Smooth muscle cell (in vitro differentiated cells): Measurements from ENCODE around the gene FOXL3. TPM values are rescaled to one million over a fixed set of nuclear protein-coding genes. Genes with fewer than 3 reads are reported as not detected.

ENCODE experiments used
- DNase-seq: peaks from one replicate; lab custom pipeline; 2025; ENCODE audit not compliant: unreplicated experiment; lab: John Stamatoyannopoulos, UW
- H2AFZ ChIP-seq: fragments of 200-600 bp; sonication (generic); 2 replicates; pipeline ENCODE4 v1.6.0; 2016; ENCODE audit warnings: antibody characterized with exemption, low read depth, mild to moderate bottlenecking
- H3F3A ChIP-seq: fragments of 200-600 bp; sonication (generic); 2 replicates; pipeline ENCODE4 v1.6.0; 2017; ENCODE audit warnings: antibody characterized with exemption, low read depth
- H3K27ac ChIP-seq: fragments of 200-600 bp; sonication (generic); 2 replicates; pipeline ENCODE4 v1.5.1; 2016; ENCODE audit warnings: low read depth, mild to moderate bottlenecking
- H3K27me3 ChIP-seq: fragments of 200-600 bp; sonication (generic); 2 replicates; pipeline ENCODE4 v1.6.1; 2016; ENCODE audit warnings: low read depth, mild to moderate bottlenecking
- H3K36me3 ChIP-seq: fragments of 200-600 bp; sonication (generic); 2 replicates; pipeline ENCODE4 v1.5.1; 2016; ENCODE audit warnings: low read depth
- H3K4me1 ChIP-seq: fragments of 200-600 bp; sonication (generic); 2 replicates; pipeline ENCODE4 v1.5.1; 2016; ENCODE audit warnings: low read depth
- H3K4me2 ChIP-seq: fragments of 200-600 bp; sonication (generic); 2 replicates; pipeline ENCODE4 v1.6.0; 2016; ENCODE audit warnings: mild to moderate bottlenecking
- H3K4me3 ChIP-seq: fragments of 200-600 bp; sonication (generic); 2 replicates; pipeline ENCODE4 v1.5.1; 2016; ENCODE audit warnings: mild to moderate bottlenecking
- H3K79me2 ChIP-seq: fragments of 200-600 bp; sonication (generic); 2 replicates; pipeline ENCODE4 v1.6.0; 2016; ENCODE audit warnings: low read depth, mild to moderate bottlenecking
- H3K9ac ChIP-seq: fragments of 200-600 bp; sonication (generic); 2 replicates; pipeline ENCODE4 v1.6.0; 2016; ENCODE audit warnings: low read depth
- H3K9me3 ChIP-seq: fragments of 200-600 bp; sonication (generic); replicated peaks from 2 replicates; pipeline ENCODE4 v1.5.1; 2016; ENCODE audit warnings: low read depth
- H4K20me1 ChIP-seq: fragments of 200-600 bp; sonication (generic); 2 replicates; pipeline ENCODE4 v1.6.0; 2016; ENCODE audit warnings: low read depth
- WGBS: methylation state at CpG from one replicate; pipeline ENCODE4 v1.1.7; 2016; ENCODE audit warnings: low lambda C conversion rate; 5-methylcytosine and 5-hydroxymethylcytosine counted together
- polyA plus RNA-seq: library from polyadenylated mRNA; unstranded; fragments of >200 nt; fragmentation: Nextera tagmentation; extraction: Ambion mirVana; gene quantifications from 2 replicates; pipeline ENCODE4 v1.2.1, GENCODE V29; 2016
- total RNA-seq: library from RNA; depleted of rRNA; stranded (reverse); fragments of >200 nt; gene quantifications from 2 replicates; pipeline ENCODE4 v1.2.3, GENCODE V29; 2014
- TF ChIP-seq, protein P1 (sequence below): fragments of 200-600 bp; sonication (generic); IDR thresholded peaks from 2 replicates; pipeline ENCODE4 v1.5.1; 2017; ENCODE audit warnings: borderline replicate concordance, mild to moderate bottlenecking, antibody characterized with exemption; ENCODE audit not compliant: insufficient read depth, poor library complexity, severe bottlenecking

FOXL3 gene
- total and polyA plus RNA-seq, 2 experiments from 2014 or later, result not detected

DNA sequence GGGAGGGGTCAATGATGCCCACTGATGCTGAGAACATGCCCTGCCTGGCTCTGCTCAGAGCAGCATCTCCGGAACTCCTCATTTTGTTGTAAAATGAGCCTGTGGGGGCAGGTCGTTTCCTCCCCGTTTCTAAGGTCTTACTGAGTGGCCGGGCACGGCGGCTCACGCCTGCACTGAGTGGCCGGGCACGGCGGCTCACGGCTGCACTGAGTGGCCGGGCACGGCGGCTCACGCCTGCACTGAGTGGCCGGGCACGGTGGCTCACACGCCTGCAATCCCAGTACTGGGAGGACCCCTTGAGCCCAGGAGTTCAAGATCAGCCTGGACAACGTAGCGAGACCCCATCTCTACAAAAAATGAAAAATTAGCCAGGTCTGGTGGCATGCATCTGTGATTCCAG lies 39.0 kb upstream of the FOXL3 start:
- Histone ChIP-seq H3K27me3 (no peaks in the 10 kb centered on the region), H3K9me3 (no peaks in the 10 kb centered on the region), H3K27ac (no peak overlapping the region), H3K4me3 (no peak overlapping the region), H4K20me1 (no peaks in the 10 kb centered on the region), H3K4me1 (no peaks in the 10 kb centered on the region), H3F3A (no peaks in the 10 kb centered on the region), H3K4me2 (no peak overlapping the region), H3K36me3 (no peaks in the 10 kb centered on the region), H3K79me2 (no peaks in the 10 kb centered on the region), H3K9ac (no peak overlapping the region), H2AFZ (no peak overlapping the region)
- TF ChIP-seq, protein P1, sequence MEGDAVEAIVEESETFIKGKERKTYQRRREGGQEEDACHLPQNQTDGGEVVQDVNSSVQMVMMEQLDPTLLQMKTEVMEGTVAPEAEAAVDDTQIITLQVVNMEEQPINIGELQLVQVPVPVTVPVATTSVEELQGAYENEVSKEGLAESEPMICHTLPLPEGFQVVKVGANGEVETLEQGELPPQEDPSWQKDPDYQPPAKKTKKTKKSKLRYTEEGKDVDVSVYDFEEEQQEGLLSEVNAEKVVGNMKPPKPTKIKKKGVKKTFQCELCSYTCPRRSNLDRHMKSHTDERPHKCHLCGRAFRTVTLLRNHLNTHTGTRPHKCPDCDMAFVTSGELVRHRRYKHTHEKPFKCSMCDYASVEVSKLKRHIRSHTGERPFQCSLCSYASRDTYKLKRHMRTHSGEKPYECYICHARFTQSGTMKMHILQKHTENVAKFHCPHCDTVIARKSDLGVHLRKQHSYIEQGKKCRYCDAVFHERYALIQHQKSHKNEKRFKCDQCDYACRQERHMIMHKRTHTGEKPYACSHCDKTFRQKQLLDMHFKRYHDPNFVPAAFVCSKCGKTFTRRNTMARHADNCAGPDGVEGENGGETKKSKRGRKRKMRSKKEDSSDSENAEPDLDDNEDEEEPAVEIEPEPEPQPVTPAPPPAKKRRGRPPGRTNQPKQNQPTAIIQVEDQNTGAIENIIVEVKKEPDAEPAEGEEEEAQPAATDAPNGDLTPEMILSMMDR, result no peak
- WGBS, result 97% methylated on average over 20 of the region's 20 CpGs
- DNase-seq, result no peak

DNA sequence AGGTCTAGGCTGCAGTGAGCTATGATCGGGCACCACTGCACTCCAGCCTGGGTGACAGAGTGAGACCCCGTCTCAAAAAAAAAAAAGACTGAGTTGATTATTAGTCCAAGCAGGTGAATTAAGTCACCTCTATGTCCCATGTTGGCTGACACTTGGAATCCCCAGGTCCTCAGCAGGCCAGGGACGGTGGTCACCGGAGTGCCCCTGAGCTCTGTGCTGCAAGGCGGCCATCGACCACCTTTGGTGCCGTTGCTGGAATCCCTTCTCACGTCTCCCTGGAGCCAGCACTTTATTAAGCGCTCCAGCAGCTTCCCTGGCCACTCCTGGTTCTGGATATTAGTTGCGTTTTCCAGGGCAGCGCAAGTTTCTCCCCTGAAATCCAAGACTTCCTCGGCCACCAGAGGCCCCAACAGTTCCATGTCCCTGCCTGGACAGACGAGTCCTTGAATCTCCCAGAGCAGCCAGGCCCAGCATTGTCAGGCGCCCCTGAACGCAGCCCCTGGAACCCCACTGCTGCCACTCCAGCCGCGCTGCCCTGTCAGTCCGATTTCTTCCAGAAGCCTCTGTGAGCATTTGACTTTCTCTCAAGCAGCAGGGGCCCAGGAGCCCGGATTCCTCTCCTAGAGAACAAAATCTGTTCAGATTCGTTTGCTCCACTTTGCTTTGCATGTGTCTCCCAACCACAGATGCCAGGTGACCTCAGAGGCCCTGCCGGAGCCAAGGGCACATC lies 38.4 kb upstream of the FOXL3 start:
- H3K27ac ChIP-seq, result no peak overlapping the region
- no peaks in the 10 kb centered on the region for H3K9me3 ChIP-seq
- H3K79me2 ChIP-seq, result no peaks in the 10 kb centered on the region
- H3K4me2 ChIP-seq, result no peak overlapping the region
- H4K20me1 ChIP-seq, result no peaks in the 10 kb centered on the region
- no peak overlapping the region for H3K9ac ChIP-seq
- no peaks in the 10 kb centered on the region for H3K27me3 ChIP-seq
- no peaks in the 10 kb centered on the region for H3K36me3 ChIP-seq
- no peaks in the 10 kb centered on the region for H3K4me1 ChIP-seq
- H3F3A ChIP-seq, result no peaks in the 10 kb centered on the region
- no peak for DNase-seq
- H3K4me3 ChIP-seq, result no peak overlapping the region
- 95% methylated on average over 21 of the region's 21 CpGs for WGBS
- TF ChIP-seq, protein P1, result no peak
- no peak overlapping the region for H2AFZ ChIP-seq

DNA sequence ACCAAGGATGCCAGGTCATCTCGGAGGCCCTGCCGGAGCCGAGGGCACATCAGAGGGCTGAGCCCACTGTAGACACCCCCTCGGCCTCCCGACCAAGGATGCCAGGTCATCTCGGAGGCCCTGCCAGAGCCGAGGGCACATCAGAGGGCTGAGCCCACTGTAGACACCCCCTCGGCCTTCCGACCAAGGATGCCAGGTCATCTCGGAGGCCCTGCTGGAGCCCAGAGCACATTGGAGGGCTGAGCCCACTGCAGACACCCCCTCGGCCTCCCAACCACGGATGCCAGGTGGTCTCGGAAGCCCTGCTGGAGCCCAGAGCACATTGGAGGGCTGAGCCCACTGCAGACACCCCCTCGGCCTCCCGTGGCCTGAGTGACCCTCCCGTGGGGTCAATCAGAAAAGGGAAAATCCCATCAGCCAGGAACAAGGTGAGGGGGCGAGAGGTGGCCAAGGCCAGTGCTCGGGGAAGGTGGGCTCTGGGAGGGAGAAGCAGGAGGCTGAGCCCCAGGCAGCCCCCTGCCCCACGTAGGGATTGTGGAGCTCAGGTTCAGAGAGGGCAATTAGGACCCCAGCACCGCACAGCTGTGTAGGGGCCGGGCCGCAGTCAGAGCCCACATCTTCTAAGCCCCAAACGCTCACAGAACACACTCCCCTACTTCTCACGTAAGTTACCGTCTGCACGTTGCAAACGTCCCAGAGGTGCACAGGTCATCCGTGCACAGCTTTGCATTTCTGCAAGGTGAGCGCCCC lies 37.6 kb upstream of the FOXL3 start:
- no peak overlapping the region for H3K27ac ChIP-seq
- H3F3A ChIP-seq, result no peaks in the 10 kb centered on the region
- DNase-seq, result no peak
- TF ChIP-seq, protein P1, result no peak
- no peaks in the 10 kb centered on the region for H4K20me1 ChIP-seq
- H3K9me3 ChIP-seq, result no peaks in the 10 kb centered on the region
- no peaks in the 10 kb centered on the region for H3K4me1 ChIP-seq
- H3K79me2 ChIP-seq, result no peaks in the 10 kb centered on the region
- H2AFZ ChIP-seq, result no peak overlapping the region
- no peaks in the 10 kb centered on the region for H3K36me3 ChIP-seq
- no peak overlapping the region for H3K4me2 ChIP-seq
- no peak overlapping the region for H3K4me3 ChIP-seq
- no peak overlapping the region for H3K9ac ChIP-seq
- WGBS, result 94% methylated on average over 26 of the region's 29 CpGs
- no peaks in the 10 kb centered on the region for H3K27me3 ChIP-seq

DNA sequence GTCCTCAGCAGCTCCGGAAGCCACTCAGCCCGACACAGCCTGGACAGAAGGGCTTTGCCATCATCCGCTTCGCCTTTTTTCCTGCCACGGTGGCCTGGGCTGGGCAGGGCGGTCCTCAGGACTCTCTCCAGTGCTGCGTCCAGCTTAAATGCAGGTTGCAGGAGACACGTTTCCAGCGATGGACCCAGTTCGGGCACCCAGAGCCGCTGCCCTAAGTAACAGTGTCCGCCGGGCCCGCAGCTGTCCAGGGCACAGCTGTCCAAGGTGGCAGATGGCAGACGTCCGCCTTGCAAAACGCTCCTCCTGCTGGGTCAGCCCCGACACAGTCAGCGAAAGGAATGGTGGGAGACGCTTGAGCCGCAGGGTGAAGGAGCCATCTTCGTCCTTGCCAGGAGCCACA lies 37.0 kb upstream of the FOXL3 start:
- no peaks in the 10 kb centered on the region for H3K27me3 ChIP-seq
- no peaks in the 10 kb centered on the region for H3F3A ChIP-seq
- no peak overlapping the region for H3K4me2 ChIP-seq
- no peak overlapping the region for H2AFZ ChIP-seq
- TF ChIP-seq, protein P1, result no peak
- WGBS, result 98% methylated on average over 22 of the region's 22 CpGs
- no peaks in the 10 kb centered on the region for H3K9me3 ChIP-seq
- no peaks in the 10 kb centered on the region for H3K36me3 ChIP-seq
- no peaks in the 10 kb centered on the region for H3K4me1 ChIP-seq
- H3K4me3 ChIP-seq, result no peak overlapping the region
- H3K79me2 ChIP-seq, result no peaks in the 10 kb centered on the region
- H3K27ac ChIP-seq, result no peak overlapping the region
- no peak overlapping the region for H3K9ac ChIP-seq
- DNase-seq, result no peak
- H4K20me1 ChIP-seq, result no peaks in the 10 kb centered on the region
